Stomach (tissue), 4 donors: ENCODE measurements around the gene ATP5F1B.

Experiments
- CTCF ChIP-seq, 7 experiments: fragments of 450-650 bp in 4 of 7; fragments of 200-600 bp in 3 of 7; sonication (generic) in 3 of 7; IDR thresholded peaks; one replicate each; pipeline ENCODE4 v1.5.1; 2016 to 2019; ENCODE audit warnings: antibody characterized with exemption in 7 of 7, control low read depth in 2 of 7, mild to moderate bottlenecking in 1 of 7
- EP300 ChIP-seq: sonication (generic); formaldehyde crosslinking; IDR thresholded peaks from one replicate; pipeline ENCODE4 v1.6.1; 2017; ENCODE audit warnings: antibody characterized with exemption
- POLR2A ChIP-seq, 4 donors: fragments of 450-650 bp; IDR thresholded peaks; one replicate each; pipeline ENCODE4 v1.6.1; 2016; ENCODE audit warnings: antibody characterized with exemption in 4 of 4, control low read depth in 2 of 4, mild to moderate bottlenecking in 1 of 4, moderate library complexity in 1 of 4
- POLR2AphosphoS5 ChIP-seq, 3 donors: sonication (generic); formaldehyde crosslinking; IDR thresholded peaks; one replicate each; pipeline ENCODE4 v1.6.1; 2016; ENCODE audit warnings: antibody characterized with exemption in 3 of 3

- TF ChIP-seq CTCF (IDR thresholded peaks at IDR 0.05) (no peak), POLR2A (IDR thresholded peaks at IDR 0.05) (no peak), POLR2AphosphoS5 (IDR thresholded peaks at IDR 0.05) (no peak), EP300 (no peak)
Observed at GRCh38 chr12:56661560-56661959, 15.8 kb upstream of the ATP5F1B start.
